A673 (cell line): ENCODE results near the gene TMEM169. TPM values are rescaled to one million over a fixed set of nuclear protein-coding genes. Genes with fewer than 3 reads are reported as not detected.

ENCODE experiments used
- BruUV-seq: library from RNA; stranded (reverse); fragments of 400-500 nt; replicated peaks from 2 replicates; lab custom pipeline; 2021; lab: Mats Ljungman, UMichigan
- CTCF ChIA-PET: fragments of 300-600 bp; sonication (Branson Sonifier 250); formaldehyde crosslinking; loops from one replicate; lab custom pipeline; 2022; ENCODE audit warnings: antibody characterized with exemption; lab: Charles Lee
- POLR2A ChIA-PET: fragments of 300-600 bp; sonication (Branson Sonifier 250); formaldehyde crosslinking; loops from one replicate; lab custom pipeline; 2022; ENCODE audit warnings: antibody characterized with exemption; ENCODE audit not compliant: low non-redundant PET; lab: Charles Lee
- DNase-seq: peaks from one replicate; pipeline ENCODE4 v3.0.0-alpha.2; 2015; ENCODE audit warnings: low spot score
- H3K27ac ChIP-seq: fragments of 200-600 bp; sonication (generic); 2 replicates; pipeline ENCODE4 v1.5.1; 2016; ENCODE audit warnings: mixed run types, low read depth, mild to moderate bottlenecking, mixed read lengths, antibody characterized with exemption, low read length; ENCODE audit not compliant: poor library complexity, severe bottlenecking
- H3K27me3 ChIP-seq: fragments of 200-600 bp; sonication (generic); replicated peaks from 2 replicates; pipeline ENCODE4 v1.6.1; 2017; ENCODE audit warnings: mixed run types, low read depth, mild to moderate bottlenecking, mixed read lengths, antibody characterized with exemption, low read length; ENCODE audit not compliant: insufficient read depth, poor library complexity
- H3K36me3 ChIP-seq: fragments of 200-600 bp; sonication (generic); 2 replicates; pipeline ENCODE4 v1.6.1; 2016; ENCODE audit warnings: mixed run types, mild to moderate bottlenecking, mixed read lengths, antibody characterized with exemption, low read length; ENCODE audit not compliant: insufficient read depth, poor library complexity, severe bottlenecking
- H3K4me1 ChIP-seq: fragments of 200-600 bp; sonication (generic); 2 replicates; pipeline ENCODE4 v1.6.1; 2017; ENCODE audit warnings: mixed run types, mild to moderate bottlenecking, mixed read lengths, antibody characterized with exemption, low read length; ENCODE audit not compliant: insufficient read depth, poor library complexity, severe bottlenecking
- H3K4me3 ChIP-seq: fragments of 200-600 bp; sonication (generic); 2 replicates; pipeline ENCODE4 v1.5.1; 2016; ENCODE audit warnings: low read depth, mixed run types, mild to moderate bottlenecking, mixed read lengths, low read length; ENCODE audit not compliant: poor library complexity, severe bottlenecking
- H3K9me3 ChIP-seq: fragments of 200-600 bp; sonication (generic); 2 replicates; pipeline ENCODE4 v1.6.1; 2016; ENCODE audit warnings: mixed run types, low read depth, mild to moderate bottlenecking, mixed read lengths, antibody characterized with exemption, low read length; ENCODE audit not compliant: poor library complexity, severe bottlenecking
- CTCF ChIP-seq: fragments of 300-800, 200-600 bp; sonication (generic); conservative IDR thresholded peaks from 2 replicates; pipeline ENCODE4 v1.5.1; 2017; ENCODE audit warnings: low read depth, mild to moderate bottlenecking, antibody characterized with exemption, low read length, moderate library complexity, mixed read lengths
- EZH2 ChIP-seq: fragments of 200-600 bp; sonication (generic); IDR thresholded peaks from 2 replicates; pipeline ENCODE4 v1.6.1; 2017; ENCODE audit warnings: borderline replicate concordance, low read depth, mild to moderate bottlenecking, mixed read lengths, antibody characterized with exemption, low read length; ENCODE audit not compliant: poor library complexity, severe bottlenecking
- intact Hi-C: fragments of 100-400 bp; cut with micrococcal nuclease; formaldehyde crosslinking; loops from one replicate; pipeline ENCODE4 v1.10.0; 2022; ENCODE audit not compliant: unreplicated experiment
- total RNA-seq: library from RNA; stranded (reverse); gene quantifications from 2 replicates; pipeline ENCODE4 v1.2.3, GENCODE V29; 2021

The TMEM169 gene
- total RNA-seq, 1 experiment from 2014 or later: 1.1 TPM

- H3K27ac ChIP-seq: peak overlapping the region; percentile 35
These were observed 49.6 kb downstream of the TMEM169 start for GRCh38 chr2:216131175-216131926.

GRCh38 chr2:216132585-216132984 lies 50.9 kb downstream of the TMEM169 start:
- ChIA-PET POLR2A (no interaction called here), CTCF (no interaction called here)
- Histone ChIP-seq H3K4me3 (no peak overlapping the region), H3K4me1 (no peaks in the 10 kb centered on the region), H3K9me3 (no peaks in the 10 kb centered on the region), H3K27me3 (no peaks in the 10 kb centered on the region), H3K36me3 (peaks cover 91% of the 10 kb centered on the region), H3K27ac (no peak overlapping the region)
- TF ChIP-seq CTCF (no peak), EZH2 (no peak)
- intact Hi-C loops: no loop called here
- no TSS peak for BruUV-seq
- DNase-seq: no peak

More at GRCh38 chr2:216131175-216131926, 49.6 kb downstream of the TMEM169 start:
- no TSS peak for BruUV-seq
- ChIA-PET POLR2A (interaction anchor here (0.7 kb wide), 1 partner anchor 17 kb away, joined by 16 read pairs; no protein-coding TSS in a partner anchor), CTCF (no interaction called here)
- no peak for DNase-seq
- intact Hi-C loops: no loop called here
- Histone ChIP-seq H3K4me1 (no peaks in the 10 kb centered on the region), H3K36me3 (peaks cover 90% of the 10 kb centered on the region), H3K4me3 (no peak overlapping the region), H3K9me3 (no peaks in the 10 kb centered on the region), H3K27me3 (no peaks in the 10 kb centered on the region)
- TF ChIP-seq EZH2 (no peak), CTCF (no peak)

- Histone ChIP-seq H3K4me1 (no peaks in the 10 kb centered on the region), H3K4me3 (no peak overlapping the region), H3K9me3 (no peaks in the 10 kb centered on the region), H3K27me3 (no peaks in the 10 kb centered on the region), H3K27ac (no peak overlapping the region), H3K36me3 (peaks cover 91% of the 10 kb centered on the region)
- TF ChIP-seq EZH2: no peak
- no peak for TF ChIP-seq CTCF
- intact Hi-C loops: no loop called here
- ChIA-PET CTCF (no interaction called here), POLR2A (no interaction called here)
- BruUV-seq: no TSS peak
- DNase-seq: no peak
These were observed 51.7 kb downstream of the TMEM169 start for GRCh38 chr2:216133397-216133796.
